ENCODE data around the gene FKBP8.

GRCh38 chr19:18520848-18521691, 22.3 kb downstream of the FKBP8 start:
- TF ChIP-seq CTCF (IDR thresholded peaks at IDR 0.05; ENCODE audit: low read depth, low read length, missing input control): no peak
- TF ChIP-seq ZBTB33 (IDR thresholded peaks at IDR 0.05): no peak
- TF ChIP-seq REST (IDR thresholded peaks at IDR 0.05): no peak
- TF ChIP-seq RAD21 (IDR thresholded peaks at IDR 0.05): no peak
- TF ChIP-seq ATF3 (IDR thresholded peaks at IDR 0.05): no peak
- TF ChIP-seq TAF1 (conservative IDR thresholded peaks at IDR 0.05): no peak
- no peak for TF ChIP-seq FOXA1 (IDR thresholded peaks at IDR 0.05)
- TF ChIP-seq GABPA (IDR thresholded peaks at IDR 0.05 in 1 of 2, conservative IDR thresholded peaks at IDR 0.05 in 1 of 2): no peak
